ENCODE results near the gene TINAG.
"Not testable (repeated sequence)": the region's sequence is repeated elsewhere in the genome, so short reads cannot be mapped to it uniquely, and the experiment has no call there.

TINAG gene

GRCh38 chr6:54307439-54307910 lies 766 bp upstream of the TINAG start:
- DNase-seq (ENCODE audit: low spot score): peak; percentile 96

GRCh38 chr6:54308986-54309315 lies 710 bp downstream of the TINAG start:
- DNase-seq (ENCODE audit: low spot score): no peak

- no peak for DNase-seq (ENCODE audit: low spot score)
Observed at GRCh38 chr6:54310377-54311152, 2.3 kb downstream of the TINAG start.

- no peak for DNase-seq (ENCODE audit: low spot score)
Observed at GRCh38 chr6:54315656-54316055, 7.4 kb downstream of the TINAG start.

GRCh38 chr6:54320871-54321270 lies 12.6 kb downstream of the TINAG start:
- DNase-seq (ENCODE audit: low spot score): no peak

DNA sequence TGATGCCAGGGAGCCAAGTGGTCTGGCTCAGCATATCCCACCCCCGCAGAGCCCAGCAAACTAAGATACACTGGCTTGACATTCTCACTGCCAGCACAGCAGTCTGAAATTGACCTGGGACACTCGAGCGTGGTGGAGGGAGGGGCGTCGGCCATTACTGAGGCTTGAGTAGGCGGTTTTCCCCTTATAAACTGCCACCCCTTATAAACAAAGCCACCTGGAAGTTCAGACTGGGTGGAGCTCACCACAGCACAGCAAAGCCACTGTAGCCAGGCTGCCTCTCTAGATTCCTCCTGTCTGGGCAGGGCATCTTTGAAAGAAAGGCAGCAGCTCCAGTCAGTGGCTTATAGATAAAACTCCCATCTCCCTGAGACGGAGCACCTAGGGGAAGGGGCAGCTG lies 19.4 kb downstream of the TINAG start:
- peak; percentile 2 for DNase-seq (ENCODE audit: low spot score)

- DNase-seq (ENCODE audit: low spot score): not testable (repeated sequence)
Observed at GRCh38 chr6:54331571-54331970, 23.3 kb downstream of the TINAG start.

GRCh38 chr6:54335871-54336270 lies 27.6 kb downstream of the TINAG start:
- peak; percentile 95 for DNase-seq (ENCODE audit: low spot score)

GRCh38 chr6:54353975-54354374 lies 45.7 kb downstream of the TINAG start:
- no peak for DNase-seq (ENCODE audit: low spot score)

- no peak for DNase-seq (ENCODE audit: low spot score)
Observed at GRCh38 chr6:54354608-54355007, 46.4 kb downstream of the TINAG start.

- DNase-seq (ENCODE audit: low spot score): no peak
Observed at GRCh38 chr6:54357141-54357540, 48.9 kb downstream of the TINAG start.

DNA sequence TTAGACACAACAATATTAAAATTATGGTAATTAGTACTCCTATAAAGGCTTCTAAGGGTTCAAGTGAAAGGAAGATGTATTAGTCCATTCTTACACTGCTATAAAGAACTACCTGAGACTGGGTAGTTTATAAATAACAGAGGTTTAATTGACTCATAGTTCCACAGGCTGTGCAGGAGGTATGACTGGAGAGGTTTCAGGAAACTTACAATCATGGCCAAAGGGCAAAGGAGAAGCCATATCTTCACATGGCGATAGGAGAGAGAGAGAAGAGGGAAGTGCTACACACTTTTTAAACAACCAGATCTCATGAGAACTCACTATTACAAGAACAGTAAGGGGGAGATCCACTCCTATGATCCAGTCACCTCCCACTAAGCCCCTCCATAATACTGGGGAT lies 52.9 kb downstream of the TINAG start:
- peak; percentile 71 for DNase-seq (ENCODE audit: low spot score)

DNA sequence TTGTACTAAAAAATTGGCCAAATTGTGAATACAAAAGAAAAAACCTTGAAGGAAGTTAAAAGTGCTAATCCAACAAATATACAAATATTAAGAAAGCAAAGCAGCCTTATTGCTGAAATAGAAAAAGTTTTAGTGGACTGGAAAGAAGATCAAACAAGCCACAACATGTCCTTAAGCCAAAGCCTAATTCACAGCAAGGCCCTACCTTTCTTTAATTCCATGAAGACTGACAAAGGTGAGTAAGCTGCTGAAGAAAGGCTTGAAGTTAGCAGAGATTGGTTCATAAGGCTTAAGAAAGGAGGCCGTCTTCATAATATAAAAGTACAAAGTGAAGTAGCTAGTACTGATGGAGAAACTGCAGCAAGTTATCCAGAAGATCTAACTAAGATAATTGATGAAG lies 53.5 kb downstream of the TINAG start:
- no peak for DNase-seq (ENCODE audit: low spot score)

- peak; percentile 69 for DNase-seq (ENCODE audit: low spot score)
Observed at GRCh38 chr6:54366667-54367327, 58.6 kb downstream of the TINAG start.

GRCh38 chr6:54377776-54378175 lies 69.5 kb downstream of the TINAG start:
- no peak for DNase-seq (ENCODE audit: low spot score)

DNA sequence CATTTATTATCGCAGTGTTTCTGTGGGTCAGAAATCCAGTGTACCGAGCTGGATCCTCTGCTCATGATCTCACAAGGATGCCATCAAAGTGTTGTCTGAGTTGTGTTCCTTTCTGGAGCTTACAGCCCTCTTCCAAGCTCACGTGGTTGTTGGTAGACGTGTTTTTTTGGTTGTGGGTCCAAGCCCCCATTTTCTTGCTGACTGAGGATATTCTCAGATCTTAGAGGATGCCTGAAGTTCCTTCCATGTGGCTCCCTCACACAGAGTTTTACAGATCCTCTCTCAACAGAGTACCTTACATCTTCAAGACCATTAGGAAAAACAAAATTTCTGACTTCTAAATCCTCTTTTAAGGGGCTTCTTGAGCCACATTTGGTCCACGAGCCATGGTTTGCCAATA lies 78.1 kb downstream of the TINAG start:
- DNase-seq (ENCODE audit: low spot score): no peak

DNA sequence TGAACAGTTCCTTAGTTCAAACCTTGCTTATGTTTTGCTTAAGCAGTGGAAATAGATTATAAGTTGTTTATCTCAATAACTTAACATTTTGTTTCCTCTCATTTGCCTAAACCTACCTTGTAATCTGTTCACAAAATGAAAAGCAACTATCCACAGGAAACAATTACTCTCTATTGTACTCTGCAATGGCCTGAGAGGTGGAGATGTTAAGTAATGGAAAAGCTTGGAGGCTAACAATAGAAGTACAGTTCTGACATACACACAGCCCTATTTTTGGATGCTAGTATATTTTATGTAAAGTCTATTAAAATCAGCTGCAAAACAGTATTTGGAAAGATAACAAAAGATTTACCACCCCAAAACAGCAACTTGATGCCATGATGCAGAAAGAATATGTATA lies 82.1 kb downstream of the TINAG start:
- DNase-seq (ENCODE audit: low spot score): no peak

GRCh38 chr6:54391577-54391976 lies 83.3 kb downstream of the TINAG start:
- no peak for DNase-seq (ENCODE audit: low spot score)

- DNase-seq (ENCODE audit: low spot score): no peak
Observed at GRCh38 chr6:54403096-54403495, 94.9 kb downstream of the TINAG start.

- DNase-seq (ENCODE audit: low spot score): no peak
Observed at GRCh38 chr6:54404791-54405190, 96.5 kb downstream of the TINAG start.

GRCh38 chr6:54411767-54412166 lies 103.5 kb downstream of the TINAG start:
- DNase-seq (ENCODE audit: low spot score): no peak

GRCh38 chr6:54415517-54415916 lies 107.3 kb downstream of the TINAG start:
- no peak for DNase-seq (ENCODE audit: low spot score)

DNA sequence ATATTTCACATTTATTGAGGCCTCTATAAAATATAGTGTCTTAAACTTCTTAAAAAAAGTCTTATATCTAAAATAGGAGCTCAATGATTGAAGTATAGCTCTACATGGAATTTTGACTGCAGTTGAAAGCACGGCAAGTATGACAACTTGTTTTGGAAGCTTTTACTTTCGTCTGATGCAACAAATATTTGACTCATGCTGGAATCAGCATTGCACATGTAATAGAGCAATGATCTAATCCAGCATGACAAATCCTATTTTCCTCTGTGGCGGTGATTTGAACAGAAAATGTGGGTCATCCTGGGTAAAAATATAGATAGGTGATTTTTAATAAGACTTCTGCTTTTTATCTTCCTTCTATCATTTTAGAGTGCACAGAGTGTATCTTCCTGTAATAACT lies 111.6 kb downstream of the TINAG start:
- peak; percentile 90 for DNase-seq (ENCODE audit: low spot score)

GRCh38 chr6:54426995-54427394 lies 118.8 kb downstream of the TINAG start:
- DNase-seq (ENCODE audit: low spot score): peak; percentile 76

All from kidney tubule cell (primary cell).